HG02884 (cell line): Measurements from ENCODE around the gene LRRC26.

ENCODE experiments used
- ATAC-seq: cut with Tn5 transposase; IDR thresholded peaks from one replicate; pipeline ENCODE4 v1.9.1; 2021; ENCODE audit warnings: mild to moderate bottlenecking, moderate library complexity; ENCODE audit not compliant: unreplicated experiment

The LRRC26 gene

DNA sequence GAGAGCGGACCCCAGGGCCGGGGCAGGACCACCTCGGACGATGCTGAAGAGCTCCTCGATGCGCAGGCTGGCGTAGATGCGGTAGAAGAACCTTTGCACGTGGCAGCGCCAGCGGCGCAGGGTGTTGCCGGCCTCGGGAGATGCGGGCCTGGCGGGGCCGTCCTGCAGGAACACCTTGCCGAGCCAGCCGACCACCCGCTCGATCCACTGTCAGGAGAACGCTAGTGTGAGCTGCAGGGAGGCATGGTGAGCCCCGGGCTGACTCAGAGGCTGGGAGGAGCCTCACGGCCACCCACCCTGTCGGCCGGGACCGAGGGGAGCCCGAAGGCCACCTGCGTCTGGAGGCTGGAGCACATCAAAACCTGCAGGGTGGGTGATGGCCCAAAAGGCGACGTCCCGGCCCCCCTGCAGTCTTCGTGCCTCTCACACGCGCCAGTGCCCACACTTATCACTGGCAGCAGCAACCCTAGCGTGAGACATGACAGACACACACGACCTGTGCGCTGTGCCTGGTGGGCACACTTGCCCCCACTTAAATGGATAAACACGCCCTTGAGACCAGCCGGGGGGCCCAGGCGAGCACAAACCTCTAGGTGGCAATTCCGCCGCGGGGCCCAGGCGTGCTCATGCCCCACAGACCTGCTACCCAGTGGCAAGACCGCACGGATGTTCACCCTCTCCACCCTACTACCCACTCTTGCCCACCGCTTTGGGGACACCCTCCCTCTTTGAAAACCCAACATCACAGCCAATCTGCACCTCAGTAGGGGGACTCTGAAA lies 15.2 kb upstream of the LRRC26 start:
- ATAC-seq, result no peak

DNA sequence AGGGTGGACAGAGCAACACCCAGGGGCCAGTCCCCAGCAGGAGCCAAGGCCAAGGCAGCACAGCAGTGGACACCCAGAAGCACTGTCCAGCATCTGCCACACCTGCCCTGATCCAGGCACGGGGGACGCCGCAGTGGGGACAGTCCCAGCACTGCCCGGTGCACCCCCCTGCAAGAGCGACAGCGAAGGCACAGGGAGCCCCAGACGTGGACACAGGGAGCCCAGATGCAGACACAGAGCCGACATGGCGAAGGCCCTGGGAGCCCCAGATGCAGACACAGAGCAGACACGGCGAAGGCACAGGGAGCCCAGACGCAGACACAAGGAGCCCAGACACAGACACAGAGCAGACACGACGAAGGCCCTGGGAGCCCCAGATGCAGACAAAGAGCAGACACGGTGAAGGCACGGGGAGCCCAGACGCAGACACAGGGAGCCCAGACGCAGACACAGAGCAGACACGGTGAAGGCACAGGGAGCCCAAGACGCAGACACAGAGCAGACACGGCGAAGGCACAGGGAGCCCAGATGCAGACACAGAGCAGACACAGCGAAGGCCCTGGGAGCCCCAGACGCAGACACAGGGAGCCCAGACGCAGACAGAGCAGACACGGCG lies 14.2 kb upstream of the LRRC26 start:
- ATAC-seq, result no peak

DNA sequence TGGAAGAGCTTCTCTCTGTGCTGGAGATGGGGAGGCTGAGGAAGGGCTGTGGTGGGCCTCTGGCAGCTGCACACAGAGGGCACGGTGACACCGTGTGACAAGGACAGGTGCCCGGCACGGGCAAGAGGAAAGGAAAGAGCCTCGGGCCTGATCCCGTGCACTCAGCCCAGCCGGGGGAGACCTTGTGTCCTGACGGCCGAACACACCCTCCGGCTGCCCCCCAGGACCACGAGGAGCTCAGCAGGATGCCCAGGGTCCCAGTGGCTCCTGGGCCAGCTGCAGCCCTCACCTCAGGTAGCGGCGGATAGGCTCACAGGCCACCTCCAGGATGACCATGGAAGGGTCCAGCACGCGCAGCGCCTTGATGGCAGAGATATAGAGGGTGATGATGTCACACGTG lies 13.0 kb upstream of the LRRC26 start:
- no peak for ATAC-seq

DNA sequence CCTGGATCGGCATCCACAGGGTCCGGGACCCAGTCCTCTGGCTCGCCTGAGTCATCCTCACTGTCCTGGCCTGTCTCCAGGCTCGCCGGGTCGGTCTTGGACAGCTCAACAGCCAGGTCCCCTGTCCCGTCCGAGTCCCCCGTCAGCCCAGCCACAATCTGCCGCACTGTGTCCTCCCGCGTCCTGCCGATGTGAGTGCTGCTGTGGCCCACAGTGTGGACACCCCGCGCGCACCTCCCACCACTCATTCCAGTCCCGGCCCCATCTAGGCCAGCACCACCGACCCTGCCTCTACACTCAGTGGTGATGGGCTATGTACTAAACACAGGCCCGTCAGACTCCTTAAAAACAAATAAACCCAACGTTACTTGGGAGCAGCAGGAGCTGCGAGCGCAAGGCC lies 11.8 kb upstream of the LRRC26 start:
- no peak for ATAC-seq

DNA sequence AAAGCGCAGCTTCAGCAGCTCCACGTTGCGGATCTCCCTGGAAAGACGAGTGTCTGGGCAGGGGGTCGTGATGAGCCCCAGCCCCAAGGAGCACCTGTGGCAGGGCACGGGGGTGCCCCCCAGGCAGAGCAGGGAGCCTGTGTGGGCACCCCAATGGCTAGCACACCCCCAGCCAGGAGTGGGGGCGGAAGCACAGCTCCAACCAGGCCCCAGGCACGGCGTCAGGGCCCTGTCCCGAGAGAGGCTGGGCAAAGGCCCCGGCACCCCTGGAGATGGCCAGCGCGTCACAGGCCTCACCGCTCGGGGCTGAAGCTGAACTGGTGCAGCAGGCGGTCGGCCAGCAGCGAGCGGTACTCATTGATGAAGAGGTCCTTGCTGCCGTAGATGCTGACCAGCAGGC lies 10.6 kb upstream of the LRRC26 start:
- ATAC-seq, result no peak

DNA sequence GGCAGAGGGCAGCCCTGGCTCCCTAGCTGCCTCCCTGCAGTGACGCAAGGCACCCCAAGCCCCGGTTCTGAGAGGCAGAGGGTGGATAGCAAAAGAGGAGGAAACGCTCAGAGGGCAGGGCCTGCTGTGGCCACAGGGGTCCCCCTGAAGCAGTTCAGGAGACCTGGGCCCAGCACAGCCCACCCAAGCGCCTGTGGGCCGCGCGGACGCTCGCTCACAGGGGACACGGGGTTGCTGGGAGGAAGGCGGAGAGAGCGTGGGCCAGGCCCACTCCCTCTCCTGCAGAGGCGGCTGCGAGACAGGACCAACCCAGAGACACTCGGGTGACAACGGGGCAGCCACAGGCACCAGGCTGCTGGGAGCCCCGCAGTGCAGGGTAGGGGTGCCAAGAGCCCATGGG lies 9.9 kb upstream of the LRRC26 start:
- no peak for ATAC-seq

DNA sequence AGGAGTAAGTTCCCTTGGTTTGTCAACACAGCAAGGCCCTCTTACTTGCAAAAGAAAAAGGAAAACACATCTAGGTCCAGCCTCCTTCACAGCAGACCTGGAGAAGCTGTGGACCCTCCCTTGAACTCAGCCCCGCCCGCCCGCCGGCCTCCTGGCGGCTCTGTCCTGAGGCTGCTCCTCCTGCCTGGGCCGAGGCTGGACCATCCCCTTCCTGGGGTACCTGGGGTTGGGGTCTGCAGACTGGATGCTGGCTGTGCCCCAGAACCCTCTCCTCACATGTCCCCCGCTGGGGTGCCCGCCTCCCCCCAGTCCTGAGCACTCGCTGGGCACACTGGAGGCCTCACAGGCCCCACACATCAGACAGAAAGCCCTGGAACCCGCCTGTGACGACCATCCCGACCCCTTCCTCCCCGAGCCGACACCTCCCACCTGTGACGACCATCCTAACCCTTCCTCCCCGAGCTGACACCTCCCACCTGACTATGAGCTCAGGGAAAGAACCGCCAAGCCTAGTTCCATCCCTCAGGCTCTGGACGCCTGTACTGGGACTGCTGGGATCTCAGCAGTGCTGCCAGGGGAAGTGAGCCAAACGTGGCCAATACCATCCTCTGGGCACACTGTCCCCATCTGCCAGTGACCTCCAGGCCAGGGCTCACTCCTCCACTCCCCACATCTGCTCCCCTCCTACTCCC lies 9.2 kb upstream of the LRRC26 start:
- ATAC-seq, result no peak

DNA sequence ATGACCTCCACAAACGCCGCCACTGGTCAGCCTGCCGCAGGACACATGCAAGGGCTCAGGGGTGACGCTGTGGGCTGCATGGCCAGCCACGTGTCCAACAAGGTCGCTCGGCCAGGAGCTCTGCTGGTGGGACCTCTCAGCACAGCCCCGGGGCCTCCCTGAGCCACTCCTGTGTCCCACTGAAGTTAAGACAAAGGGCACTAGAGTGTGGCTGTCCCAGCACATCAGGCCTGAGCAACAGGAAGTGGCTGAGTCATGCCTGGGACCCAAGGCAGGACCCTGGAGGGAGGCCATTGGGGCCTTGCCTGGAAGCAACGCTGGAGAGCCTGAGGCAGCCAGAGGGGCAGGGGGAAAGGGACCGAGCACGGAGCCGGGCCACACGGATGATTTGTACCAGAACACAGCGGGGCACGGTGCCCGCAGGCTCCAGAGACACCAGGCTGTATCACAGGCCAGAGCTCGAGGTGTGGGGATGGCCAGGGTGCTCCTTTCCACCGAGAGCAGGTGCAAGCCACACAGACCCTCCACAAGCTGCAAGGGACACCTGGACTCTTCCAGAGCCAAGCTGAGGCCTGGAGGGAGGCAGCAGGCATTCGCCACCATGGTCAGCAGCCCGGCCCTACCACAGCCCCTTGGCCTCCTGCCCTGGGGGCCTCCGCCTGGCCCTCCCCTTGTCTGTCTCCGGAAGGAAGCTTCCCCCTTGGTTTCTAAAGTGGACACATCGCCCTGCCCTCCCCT lies 8.5 kb upstream of the LRRC26 start:
- no peak for ATAC-seq

DNA sequence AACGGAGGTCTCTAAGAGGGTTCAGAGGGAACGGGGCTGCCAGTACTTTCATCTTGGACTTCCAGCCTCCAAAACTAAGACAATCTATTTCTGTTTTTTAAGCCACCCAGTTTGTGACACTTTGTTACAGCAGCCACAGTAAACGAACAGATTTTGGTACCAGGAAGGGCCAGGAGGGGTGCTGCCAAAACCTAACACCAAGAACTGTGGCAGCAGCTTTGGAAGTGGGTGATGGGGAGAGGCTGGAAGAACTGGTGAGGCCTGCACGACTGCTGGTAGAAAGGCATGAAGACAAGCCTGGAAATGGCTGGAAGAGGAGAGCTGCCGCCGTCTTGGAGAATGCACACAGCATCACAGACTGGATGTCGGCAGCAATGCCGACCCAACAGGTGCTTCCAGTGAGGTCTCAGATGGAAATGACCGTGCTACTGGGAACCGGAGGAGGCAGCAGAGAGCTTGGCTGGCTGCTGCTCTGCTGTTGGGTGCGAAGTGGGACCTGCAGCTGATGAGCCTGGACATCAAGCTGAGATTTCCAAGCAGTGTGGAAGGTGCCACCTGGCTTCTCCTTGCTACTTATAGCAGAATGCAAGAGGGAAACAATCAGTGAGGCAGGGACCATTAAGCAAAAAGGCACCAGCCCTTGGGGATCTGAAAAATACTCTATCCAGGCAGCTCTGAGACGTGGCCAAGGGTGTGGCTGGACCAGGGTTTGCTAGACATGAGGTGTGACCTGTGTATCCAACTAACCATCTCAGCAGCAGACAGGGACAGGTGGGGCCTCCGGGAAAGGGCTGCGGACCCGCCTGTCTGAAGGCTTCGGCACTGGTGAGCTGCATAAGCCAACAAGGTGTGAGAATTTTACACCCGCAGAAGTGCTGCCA lies 6.7 kb upstream of the LRRC26 start:
- no peak for ATAC-seq

DNA sequence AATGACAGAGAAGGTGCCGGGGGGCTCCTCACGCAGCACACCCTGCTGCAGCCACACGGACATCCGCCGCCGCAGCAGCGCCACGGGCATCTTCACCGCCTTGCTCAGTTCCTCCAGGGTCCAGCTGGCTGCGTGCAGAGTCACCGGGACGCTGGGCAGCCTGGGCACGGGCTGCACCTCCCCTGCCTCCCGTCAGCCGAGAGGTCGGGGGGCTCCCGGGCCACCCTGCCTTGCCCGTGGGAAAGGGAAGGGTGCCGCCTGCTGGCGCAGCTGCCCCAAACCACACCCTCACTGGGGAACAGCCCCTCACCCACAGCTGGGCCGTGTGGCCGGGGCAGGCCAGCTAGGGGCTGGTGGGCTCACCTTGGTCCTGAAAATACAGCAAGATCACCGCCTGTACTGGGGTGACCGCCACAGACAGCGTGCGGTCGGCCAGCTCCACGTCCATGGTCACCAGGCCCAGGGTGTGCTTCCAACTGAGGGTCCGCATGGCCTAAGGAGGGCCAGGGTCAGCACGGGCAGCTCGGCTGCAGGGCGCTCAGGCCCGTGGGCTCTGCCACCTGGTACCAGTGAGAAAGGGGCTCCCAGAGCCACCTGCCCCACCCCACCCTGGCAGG lies 5.6 kb upstream of the LRRC26 start:
- ATAC-seq, result no peak

DNA sequence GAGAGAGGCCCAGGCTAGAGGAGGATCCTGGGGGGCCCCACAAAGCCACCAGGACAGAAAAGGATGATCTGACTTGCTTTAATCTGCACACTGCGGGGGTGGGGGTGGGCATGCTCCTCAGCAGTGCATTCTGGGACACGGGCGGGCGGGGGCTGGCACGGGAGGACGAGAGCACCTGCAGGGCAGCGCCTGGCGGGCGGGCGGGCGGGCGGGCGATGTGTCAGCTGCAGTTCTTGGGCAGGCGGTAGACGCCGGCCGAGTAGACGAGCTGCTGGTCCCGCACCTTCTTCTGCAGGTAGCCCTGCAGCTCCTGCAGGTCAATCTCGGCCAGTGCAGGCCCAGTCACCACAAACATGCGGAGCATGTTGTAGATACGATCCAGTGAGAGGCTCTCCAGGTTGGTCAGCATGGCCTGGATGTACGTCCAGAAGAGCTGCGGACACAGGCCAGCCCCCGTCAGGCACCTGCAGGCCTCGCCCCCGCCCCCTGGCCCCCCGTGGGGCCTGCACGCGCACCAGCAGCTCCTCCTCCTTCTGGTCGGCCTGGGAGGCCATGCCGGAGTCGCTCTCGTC lies 5.0 kb upstream of the LRRC26 start:
- ATAC-seq, result no peak

DNA sequence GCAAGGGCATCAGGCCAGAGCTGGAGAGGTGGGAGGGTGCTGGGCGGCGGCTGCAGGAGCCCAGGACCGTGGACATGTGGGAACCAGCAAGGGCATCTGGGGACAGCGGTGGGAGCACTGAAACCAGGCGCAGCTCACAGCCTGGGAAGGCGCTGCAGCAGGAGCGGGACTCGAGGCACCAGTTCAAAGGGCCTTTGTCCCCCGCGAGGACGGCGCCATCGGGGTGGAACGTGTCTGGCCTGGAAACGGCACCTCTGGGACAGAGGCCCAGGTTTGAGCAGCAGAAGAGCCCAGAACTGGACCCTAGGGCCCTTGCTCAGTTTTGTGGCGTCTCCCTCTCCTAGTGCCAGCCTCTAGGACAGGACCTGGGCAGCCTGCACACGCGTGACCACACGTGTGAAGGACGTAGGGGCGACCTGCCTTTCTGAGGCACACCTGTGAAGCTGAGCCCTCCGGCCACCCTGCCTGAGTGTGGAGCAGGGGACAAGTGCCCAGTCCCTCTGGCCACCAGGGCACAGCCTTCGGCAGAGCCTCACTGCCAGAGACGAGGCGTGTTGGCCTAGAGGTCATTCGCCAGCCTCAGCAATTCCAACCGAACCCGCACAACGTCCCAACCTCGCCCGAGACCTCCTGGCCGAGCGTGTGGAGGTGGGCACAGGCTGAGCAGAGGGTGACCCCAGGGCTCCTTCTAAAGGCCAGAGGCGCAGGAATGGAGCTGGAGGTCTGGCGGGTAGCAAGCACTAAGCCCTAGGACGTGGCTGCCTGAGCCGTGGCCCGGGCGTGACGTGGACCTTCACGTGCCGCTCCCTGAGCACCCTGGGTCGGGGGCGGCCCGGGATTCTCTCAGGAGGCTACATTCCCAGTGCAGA lies 4.2 kb upstream of the LRRC26 start:
- ATAC-seq, result no peak

DNA sequence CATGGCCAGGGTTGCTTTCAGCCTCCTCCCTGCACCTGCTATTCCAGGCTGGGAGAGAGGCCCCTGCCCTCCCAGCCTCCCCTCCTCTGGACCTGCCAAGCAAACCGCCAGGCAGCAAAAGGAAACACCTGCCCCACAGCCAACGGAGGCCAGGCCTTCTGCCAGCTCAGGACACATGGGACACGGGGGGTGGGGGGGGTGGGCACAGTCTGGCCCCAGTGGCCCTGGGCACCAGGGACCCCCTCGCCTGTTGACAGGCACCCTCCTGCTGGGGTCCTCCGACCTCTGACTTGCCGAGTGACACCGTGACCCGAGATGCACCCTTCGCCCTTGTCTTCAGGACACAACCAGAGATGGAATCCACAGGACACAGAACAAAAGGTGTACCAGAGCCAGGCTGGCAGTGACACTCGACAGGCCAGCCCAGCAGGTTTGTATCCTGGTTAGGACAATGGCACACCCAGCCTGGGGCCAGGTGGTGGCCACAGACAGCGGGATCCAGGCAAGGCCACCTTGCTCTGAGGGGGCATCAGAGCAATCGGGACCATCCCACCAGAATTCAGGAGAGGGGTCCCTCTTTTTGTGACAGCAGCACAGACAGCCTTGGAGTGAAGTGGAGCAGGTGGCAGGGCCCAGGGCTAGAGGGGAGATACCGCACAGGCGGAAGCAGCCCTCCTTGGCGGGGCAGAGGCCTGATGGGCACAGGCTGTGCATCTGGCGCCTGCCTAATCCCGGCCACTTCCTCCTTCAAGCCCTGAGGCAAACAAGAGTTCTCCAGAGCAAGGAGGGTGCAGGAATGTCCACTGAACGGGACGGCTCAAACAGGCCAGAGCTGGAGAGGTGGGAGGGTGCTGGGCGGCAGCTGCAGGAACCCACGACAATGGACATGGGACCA lies 3.3 kb upstream of the LRRC26 start:
- no peak for ATAC-seq

DNA sequence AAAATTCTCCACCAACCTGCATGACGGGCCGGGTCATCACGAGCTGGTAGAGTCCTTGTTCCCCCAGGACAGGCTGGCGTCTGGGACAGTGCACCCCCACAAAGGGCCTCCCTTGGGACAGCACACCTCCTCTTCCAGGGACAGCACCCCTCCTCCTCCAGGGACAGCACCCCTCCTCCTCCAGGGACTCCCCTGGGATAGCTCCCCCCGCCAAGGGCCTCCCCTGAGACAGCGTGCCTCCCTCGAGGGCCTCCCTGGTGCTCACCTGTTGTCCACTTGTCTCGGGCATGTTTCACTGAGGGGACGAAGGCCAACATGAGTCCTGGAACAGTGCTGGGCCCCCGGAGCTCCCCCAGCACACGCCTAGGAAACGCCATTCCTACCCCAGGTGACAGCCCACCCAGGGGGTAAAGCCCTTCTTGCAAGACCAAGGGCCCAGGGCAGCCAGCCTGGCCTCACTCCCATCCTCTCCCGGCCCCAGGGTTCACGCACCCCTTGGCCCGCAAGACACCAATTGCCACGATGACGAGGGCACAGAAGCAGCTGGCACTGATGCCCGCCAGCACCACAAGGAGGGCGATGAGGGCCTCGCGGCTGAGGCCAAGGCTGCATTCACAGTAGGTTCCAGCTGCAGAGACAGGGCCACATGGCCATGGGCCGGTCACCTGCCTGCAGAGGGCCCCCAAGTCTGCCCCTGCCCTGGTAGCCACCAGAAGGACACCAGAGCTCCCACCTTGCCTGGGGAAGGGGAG lies 1.5 kb upstream of the LRRC26 start:
- ATAC-seq, result no peak

DNA sequence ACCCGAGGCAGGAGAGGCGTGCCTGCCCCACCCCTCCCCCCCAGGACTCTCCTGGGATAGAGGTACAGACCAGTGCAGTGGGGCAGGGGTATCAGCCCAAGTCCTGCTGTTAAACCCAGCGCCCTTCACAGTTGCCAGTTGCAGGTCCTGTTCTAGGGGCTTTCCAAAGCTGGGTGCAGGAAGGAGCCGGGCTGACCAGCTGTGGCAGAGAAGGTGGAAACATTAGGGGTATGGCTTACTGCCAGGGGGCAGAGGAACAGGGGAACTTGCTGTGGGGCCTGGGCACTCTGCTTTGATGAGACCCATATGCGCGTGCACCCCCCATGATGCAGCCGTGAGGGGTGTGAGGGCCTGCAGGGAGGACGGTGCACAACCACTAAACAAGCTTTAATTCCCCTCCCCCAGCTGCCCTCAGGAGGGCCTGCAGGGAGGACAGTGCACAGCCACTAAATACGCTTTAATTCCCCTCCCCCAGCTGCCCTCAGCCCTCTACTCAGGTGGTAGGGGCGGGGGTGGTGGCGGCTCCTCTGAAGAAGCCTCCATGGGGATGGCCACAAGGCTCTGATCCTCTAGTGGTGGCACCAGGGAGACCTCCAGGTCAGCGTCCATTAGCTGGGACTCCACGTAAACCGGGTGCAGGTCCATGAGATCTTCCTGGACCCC lies 766 bp upstream of the LRRC26 start:
- ATAC-seq, result no peak
